Measurements from ENCODE around the gene TRAF3.

Gene TRAF3

GRCh38 chr14:102838501-102838900, 61.3 kb downstream of the TRAF3 start:
- no peaks in the 10 kb centered on the region for H3K4me1 ChIP-seq (ENCODE audit: control insufficient read depth, insufficient read depth, low read length)
- peaks cover 4% of the 10 kb centered on the region for H3K36me3 ChIP-seq (ENCODE audit: control insufficient read depth, insufficient read depth, low read length, severe bottlenecking)
- H3K4me3 ChIP-seq (ENCODE audit: low read length): no peak overlapping the region
- no peak overlapping the region for H3K9ac ChIP-seq (ENCODE audit: low read length)
- DNase-seq (ENCODE audit: low read depth): no peak
- no peaks in the 10 kb centered on the region for H3K27me3 ChIP-seq (replicated peaks; ENCODE audit: control insufficient read depth, insufficient read depth, low read length)
- no peaks in the 10 kb centered on the region for H3K9me3 ChIP-seq (ENCODE audit: control insufficient read depth, low read length)

GRCh38 chr14:102840115-102840514, 62.9 kb downstream of the TRAF3 start:
- no peak overlapping the region for H3K4me3 ChIP-seq (ENCODE audit: low read length)
- no peaks in the 10 kb centered on the region for H3K36me3 ChIP-seq (ENCODE audit: control insufficient read depth, insufficient read depth, low read length, severe bottlenecking)
- H3K4me1 ChIP-seq (ENCODE audit: control insufficient read depth, insufficient read depth, low read length): no peaks in the 10 kb centered on the region
- no peaks in the 10 kb centered on the region for H3K27me3 ChIP-seq (replicated peaks; ENCODE audit: control insufficient read depth, insufficient read depth, low read length)
- no peaks in the 10 kb centered on the region for H3K9me3 ChIP-seq (ENCODE audit: control insufficient read depth, low read length)
- no peak for DNase-seq (ENCODE audit: low read depth)
- H3K9ac ChIP-seq (ENCODE audit: low read length): no peak overlapping the region

GRCh38 chr14:102840771-102841528, 63.7 kb downstream of the TRAF3 start:
- Histone ChIP-seq H3K4me3 (ENCODE audit: low read length) (no peak overlapping the region), H3K9me3 (ENCODE audit: control insufficient read depth, low read length) (no peaks in the 10 kb centered on the region), H3K4me1 (ENCODE audit: control insufficient read depth, insufficient read depth, low read length) (no peaks in the 10 kb centered on the region), H3K9ac (ENCODE audit: low read length) (no peak overlapping the region), H3K36me3 (ENCODE audit: control insufficient read depth, insufficient read depth, low read length, severe bottlenecking) (no peaks in the 10 kb centered on the region), H3K27me3 (replicated peaks; ENCODE audit: control insufficient read depth, insufficient read depth, low read length) (no peaks in the 10 kb centered on the region)
- no peak for DNase-seq (ENCODE audit: low read depth)

- peaks cover 15% of the 10 kb centered on the region for H3K4me1 ChIP-seq (ENCODE audit: control insufficient read depth, insufficient read depth, low read length)
- peak overlapping the region; percentile 19 for H3K9ac ChIP-seq (ENCODE audit: low read length)
- H3K27me3 ChIP-seq (replicated peaks; ENCODE audit: control insufficient read depth, insufficient read depth, low read length): no peaks in the 10 kb centered on the region
- H3K4me3 ChIP-seq (ENCODE audit: low read length): peak overlapping the region; percentile 9
- H3K9me3 ChIP-seq (ENCODE audit: control insufficient read depth, low read length): no peaks in the 10 kb centered on the region
- no peaks in the 10 kb centered on the region for H3K36me3 ChIP-seq (ENCODE audit: control insufficient read depth, insufficient read depth, low read length, severe bottlenecking)
- peak; percentile 39 for DNase-seq (ENCODE audit: low read depth)
Measured at GRCh38 chr14:102848830-102849525, 71.7 kb downstream of the TRAF3 start.

GRCh38 chr14:102849526-102850379, 72.5 kb downstream of the TRAF3 start:
- no peaks in the 10 kb centered on the region for H3K36me3 ChIP-seq (ENCODE audit: control insufficient read depth, insufficient read depth, low read length, severe bottlenecking)
- H3K4me3 ChIP-seq (ENCODE audit: low read length): peak overlapping the region; percentile 9
- H3K9me3 ChIP-seq (ENCODE audit: control insufficient read depth, low read length): no peaks in the 10 kb centered on the region
- DNase-seq (ENCODE audit: low read depth): no peak
- H3K4me1 ChIP-seq (ENCODE audit: control insufficient read depth, insufficient read depth, low read length): peaks cover 16% of the 10 kb centered on the region
- H3K27me3 ChIP-seq (replicated peaks; ENCODE audit: control insufficient read depth, insufficient read depth, low read length): no peaks in the 10 kb centered on the region
- H3K9ac ChIP-seq (ENCODE audit: low read length): peak overlapping the region; percentile 19

GRCh38 chr14:102853648-102854047, 76.4 kb downstream of the TRAF3 start:
- Histone ChIP-seq H3K27me3 (replicated peaks; ENCODE audit: control insufficient read depth, insufficient read depth, low read length) (no peaks in the 10 kb centered on the region), H3K9ac (ENCODE audit: low read length) (no peak overlapping the region), H3K36me3 (ENCODE audit: control insufficient read depth, insufficient read depth, low read length, severe bottlenecking) (no peaks in the 10 kb centered on the region), H3K4me1 (ENCODE audit: control insufficient read depth, insufficient read depth, low read length) (peaks cover 16% of the 10 kb centered on the region), H3K4me3 (ENCODE audit: low read length) (no peak overlapping the region), H3K9me3 (ENCODE audit: control insufficient read depth, low read length) (no peaks in the 10 kb centered on the region)
- DNase-seq (ENCODE audit: low read depth): peak; percentile 6

- no peak for DNase-seq (ENCODE audit: low read depth)
- H3K4me1 ChIP-seq (ENCODE audit: control insufficient read depth, insufficient read depth, low read length): peaks cover 13% of the 10 kb centered on the region
- H3K9me3 ChIP-seq (ENCODE audit: control insufficient read depth, low read length): no peaks in the 10 kb centered on the region
- no peaks in the 10 kb centered on the region for H3K36me3 ChIP-seq (ENCODE audit: control insufficient read depth, insufficient read depth, low read length, severe bottlenecking)
- no peaks in the 10 kb centered on the region for H3K27me3 ChIP-seq (replicated peaks; ENCODE audit: control insufficient read depth, insufficient read depth, low read length)
- H3K9ac ChIP-seq (ENCODE audit: low read length): no peak overlapping the region
- H3K4me3 ChIP-seq (ENCODE audit: low read length): no peak overlapping the region
Measured at GRCh38 chr14:102854091-102854703, 76.9 kb downstream of the TRAF3 start.

- peaks cover 3% of the 10 kb centered on the region for H3K4me1 ChIP-seq (ENCODE audit: control insufficient read depth, insufficient read depth, low read length)
- no peaks in the 10 kb centered on the region for H3K9me3 ChIP-seq (ENCODE audit: control insufficient read depth, low read length)
- DNase-seq (ENCODE audit: low read depth): no peak
- H3K4me3 ChIP-seq (ENCODE audit: low read length): no peak overlapping the region
- H3K27me3 ChIP-seq (replicated peaks; ENCODE audit: control insufficient read depth, insufficient read depth, low read length): no peaks in the 10 kb centered on the region
- H3K36me3 ChIP-seq (ENCODE audit: control insufficient read depth, insufficient read depth, low read length, severe bottlenecking): no peaks in the 10 kb centered on the region
- no peak overlapping the region for H3K9ac ChIP-seq (ENCODE audit: low read length)
Measured at GRCh38 chr14:102856179-102856578, 78.9 kb downstream of the TRAF3 start.

- Histone ChIP-seq H3K36me3 (ENCODE audit: control insufficient read depth, insufficient read depth, low read length, severe bottlenecking) (no peaks in the 10 kb centered on the region), H3K9ac (ENCODE audit: low read length) (no peak overlapping the region), H3K27me3 (replicated peaks; ENCODE audit: control insufficient read depth, insufficient read depth, low read length) (no peaks in the 10 kb centered on the region), H3K4me1 (ENCODE audit: control insufficient read depth, insufficient read depth, low read length) (peaks cover 3% of the 10 kb centered on the region), H3K9me3 (ENCODE audit: control insufficient read depth, low read length) (no peaks in the 10 kb centered on the region), H3K4me3 (ENCODE audit: low read length) (no peak overlapping the region)
- DNase-seq (ENCODE audit: low read depth): no peak
Measured at GRCh38 chr14:102857444-102857843, 80.2 kb downstream of the TRAF3 start.

GRCh38 chr14:102859911-102860310, 82.7 kb downstream of the TRAF3 start:
- Histone ChIP-seq H3K4me1 (ENCODE audit: control insufficient read depth, insufficient read depth, low read length) (no peaks in the 10 kb centered on the region), H3K36me3 (ENCODE audit: control insufficient read depth, insufficient read depth, low read length, severe bottlenecking) (no peaks in the 10 kb centered on the region), H3K9ac (ENCODE audit: low read length) (no peak overlapping the region), H3K4me3 (ENCODE audit: low read length) (no peak overlapping the region), H3K9me3 (ENCODE audit: control insufficient read depth, low read length) (no peaks in the 10 kb centered on the region), H3K27me3 (replicated peaks; ENCODE audit: control insufficient read depth, insufficient read depth, low read length) (no peaks in the 10 kb centered on the region)
- DNase-seq (ENCODE audit: low read depth): no peak
